GM12878 (cell line): ENCODE results near the gene FBXO15. TPM values are rescaled to one million over a fixed set of nuclear protein-coding genes. Genes with fewer than 3 reads are reported as not detected.

Experiments used
- ATAC-seq: fragments of 200-7000 bp; cut with Tn5 transposase; 3 replicates; pipeline ENCODE4 v1.9.1; 2020; ENCODE audit warnings: mild to moderate bottlenecking, moderate library complexity
- BruUV-seq: library from RNA; stranded (reverse); fragments of 400-500 nt; replicated peaks from 2 replicates; lab custom pipeline; 2021; lab: Mats Ljungman, UMichigan
- CTCF ChIA-PET: fragments of 300-600 bp; sonication (Branson Sonifier 250); formaldehyde crosslinking; extraction: SDS; loops from one replicate; lab custom pipeline; 2021; ENCODE audit warnings: inconsistent platforms; lab: Yijun Ruan, JAX
- POLR2A ChIA-PET: fragments of 350-600 bp; formaldehyde crosslinking; extraction: SDS; loops from one replicate; lab custom pipeline; 2021; ENCODE audit warnings: inconsistent platforms; lab: Charles Lee
- RAD21 ChIA-PET: fragments of 300-600 bp; sonication (Branson Sonifier 250); formaldehyde crosslinking; loops from one replicate; lab custom pipeline; 2023; ENCODE audit warnings: antibody characterized with exemption; ENCODE audit not compliant: unreplicated experiment; lab: Charles Lee
- SMC1A ChIA-PET: fragments of 300-600 bp; sonication (Branson Sonifier 250); formaldehyde crosslinking; loops from one replicate; lab custom pipeline; 2023; ENCODE audit not compliant: unreplicated experiment, uncharacterized antibody; lab: Charles Lee
- DNase-seq: peaks from one replicate; pipeline ENCODE4 v3.0.0-alpha.2; 2011; ENCODE audit warnings: low read depth, low spot score
- FAIRE-seq: peaks from 3 replicates; lab custom pipeline; 2011; peaks lifted over from hg19 to GRCh38; lab: Jason Lieb, UNC
- H2AFZ ChIP-seq: 2 replicates; pipeline ENCODE4 v1.6.0; 2011; ENCODE audit warnings: low read depth, low read length, control low read depth; ENCODE audit not compliant: control insufficient read depth
- H3K27ac ChIP-seq: 2 replicates; pipeline ENCODE4 v1.5.1; 2011; ENCODE audit warnings: control low read depth; ENCODE audit not compliant: control insufficient read depth, insufficient read depth
- H3K27me3 ChIP-seq, 2 experiments: replicated peaks in 1 of 2; 2 replicates each; pipeline versions ENCODE4 v1.6.0 to v1.6.1; 2011; ENCODE audit warnings: low read length in 1 of 2; ENCODE audit not compliant: control insufficient read depth in 2 of 2, insufficient read depth in 2 of 2
- H3K36me3 ChIP-seq, 2 experiments: 2 replicates each; pipeline ENCODE4 v1.5.1; 2011; ENCODE audit warnings: low read length in 1 of 2; ENCODE audit not compliant: control insufficient read depth in 2 of 2, insufficient read depth in 2 of 2
- H3K4me1 ChIP-seq: 2 replicates; pipeline ENCODE4 v1.6.1; 2011; ENCODE audit warnings: mild to moderate bottlenecking, low read length, moderate library complexity, mixed read lengths; ENCODE audit not compliant: control insufficient read depth, insufficient read depth
- H3K4me2 ChIP-seq: 2 replicates; pipeline ENCODE4 v1.6.0; 2011; ENCODE audit warnings: control low read depth; ENCODE audit not compliant: control insufficient read depth, insufficient read depth
- H3K4me3 ChIP-seq: fragments of 200-600 bp; sonication (generic); 2 replicates; pipeline ENCODE4 v1.5.1; 2016
- H3K79me2 ChIP-seq: 2 replicates; pipeline ENCODE4 v1.6.0; 2011; ENCODE audit warnings: low read length; ENCODE audit not compliant: control insufficient read depth, insufficient read depth
- H3K9ac ChIP-seq: 2 replicates; pipeline ENCODE4 v1.8.0; 2011; ENCODE audit warnings: low read length, control low read depth, mixed read lengths; ENCODE audit not compliant: control insufficient read depth, insufficient read depth
- H3K9me3 ChIP-seq: replicated peaks from 3 replicates; pipeline ENCODE4 v1.5.1; 2011; ENCODE audit warnings: mild to moderate bottlenecking, low read length; ENCODE audit not compliant: control insufficient read depth, insufficient read depth
- H4K20me1 ChIP-seq: 2 replicates; pipeline ENCODE4 v1.6.0; 2011; ENCODE audit not compliant: control insufficient read depth, insufficient read depth
- BRCA1 ChIP-seq: IDR thresholded peaks from 2 replicates; pipeline ENCODE4 v1.6.1; 2011; ENCODE audit warnings: low read depth, low read length, improper control_type of control experiment
- CBX5 ChIP-seq: sonication (generic); IDR thresholded peaks from 2 replicates; pipeline ENCODE4 v1.6.1; 2016; ENCODE audit warnings: low read depth, moderate library complexity, mild to moderate bottlenecking, inconsistent platforms
- FOS ChIP-seq: IDR thresholded peaks from 3 replicates; pipeline ENCODE4 v1.6.1; 2011; ENCODE audit warnings: borderline replicate concordance; ENCODE audit not compliant: insufficient read length; ENCODE audit errors: extremely low read depth
- IKZF1 ChIP-seq: fragments of 450-650 bp; conservative IDR thresholded peaks from 2 replicates; pipeline ENCODE4 v1.6.1; 2017; ENCODE audit warnings: antibody characterized with exemption, mild to moderate bottlenecking
- JUND ChIP-seq: IDR thresholded peaks from 2 replicates; pipeline ENCODE4 v1.6.1; 2012; ENCODE audit warnings: low read depth, mild to moderate bottlenecking, low read length, improper control_type of control experiment, moderate library complexity
- MTA3 ChIP-seq: IDR thresholded peaks from 2 replicates; pipeline ENCODE4 v1.6.1; 2012; ENCODE audit warnings: low read length, inconsistent platforms, borderline replicate concordance
- MXI1 ChIP-seq: fragments of 150-350 bp; IDR thresholded peaks from 2 replicates; pipeline ENCODE4 v1.6.1; 2011; ENCODE audit warnings: low read depth, mild to moderate bottlenecking, inconsistent platforms, low read length, improper control_type of control experiment
- SIX5 ChIP-seq: IDR thresholded peaks from 2 replicates; pipeline ENCODE4 v1.6.1; 2011; ENCODE audit warnings: mild to moderate bottlenecking, low read depth, low read length, moderate library complexity; ENCODE audit not compliant: severe bottlenecking
- YBX1 ChIP-seq: fragments of 450-650 bp; IDR thresholded peaks from 2 replicates; pipeline ENCODE4 v1.6.1; 2016; ENCODE audit warnings: antibody characterized with exemption
- WGBS: methylation state at CpG from one replicate; pipeline ENCODE4 v1.1.6; 2016; ENCODE audit warnings: low lambda C conversion rate; ENCODE audit not compliant: insufficient replicate concordance, insufficient coverage; ENCODE audit errors: missing lambda C conversion rate; 5-methylcytosine and 5-hydroxymethylcytosine counted together
- in situ Hi-C: fragments of 300-500 bp; cut with MboI; formaldehyde crosslinking; loops from 9 replicates; pipeline ENCODE4 v1.14.3; 2018; ENCODE audit warnings: mixed read lengths
- intact Hi-C: fragments of 100-400 bp; cut with micrococcal nuclease; formaldehyde crosslinking; loops from one replicate; pipeline ENCODE4 v1.14.2; 2022; ENCODE audit not compliant: unreplicated experiment
- polyA plus RNA-seq, 11 experiments: library from polyadenylated mRNA; depleted of rRNA in 4 of 11; unstranded in 6 of 11; stranded (reverse) in 5 of 11; fragments of >200 nt; fragmentation: Nextera tagmentation in 4 of 11; fragmentation: Illumina TruSeq in 1 of 11; extraction: Ambion mirVana in 4 of 11; extraction: Trizol in 1 of 11; gene quantifications; 1 replicate in 1 of 11; 2 replicates in 10 of 11; pipeline versions ENCODE4 v1.2.1 to v1.2.3, GENCODE V29; 2011 to 2016; ENCODE audit warnings: inconsistent platforms in 2 of 11, missing spikeins in 2 of 11, low read depth in 1 of 11
- total RNA-seq, 4 experiments: library from RNA; depleted of rRNA in 3 of 4; stranded (reverse); fragments of >200 nt in 3 of 4; fragmentation: Illumina TruSeq in 1 of 4; extraction: Trizol in 1 of 4; gene quantifications; 2 replicates each; pipeline versions ENCODE4 v1.2.1 to v1.2.3, GENCODE V29; 2013 to 2021
- TF ChIP-seq, protein P1 (sequence below), 3 experiments: IDR thresholded peaks in 2 of 3; conservative IDR thresholded peaks in 1 of 3; 2 replicates each; pipeline ENCODE4 v1.5.1; 2011; ENCODE audit warnings: low read depth in 3 of 3, low read length in 3 of 3, mild to moderate bottlenecking in 3 of 3, control low read depth in 2 of 3, moderate library complexity in 2 of 3, inconsistent platforms in 1 of 3, mixed read lengths in 1 of 3; ENCODE audit not compliant: control insufficient read depth in 2 of 3, insufficient read depth in 1 of 3; ENCODE audit errors: extremely low read depth in 1 of 3
- TF ChIP-seq, protein P2 (sequence below): fragments of 450-650 bp; IDR thresholded peaks from 2 replicates; pipeline ENCODE4 v1.6.1; 2016; ENCODE audit warnings: mild to moderate bottlenecking
- TF ChIP-seq, protein P3 (sequence below): fragments of 450-650 bp; IDR thresholded peaks from 2 replicates; pipeline ENCODE4 v1.6.1; 2016; ENCODE audit warnings: mild to moderate bottlenecking

The FBXO15 gene
- total and polyA plus RNA-seq, 10 of the 15 experiments (the other 5 are each of a cell fraction or from before 2014, with no cell fraction given): 0.06 to 0.90 (median 0.22) TPM; not detected in 3

DNA sequence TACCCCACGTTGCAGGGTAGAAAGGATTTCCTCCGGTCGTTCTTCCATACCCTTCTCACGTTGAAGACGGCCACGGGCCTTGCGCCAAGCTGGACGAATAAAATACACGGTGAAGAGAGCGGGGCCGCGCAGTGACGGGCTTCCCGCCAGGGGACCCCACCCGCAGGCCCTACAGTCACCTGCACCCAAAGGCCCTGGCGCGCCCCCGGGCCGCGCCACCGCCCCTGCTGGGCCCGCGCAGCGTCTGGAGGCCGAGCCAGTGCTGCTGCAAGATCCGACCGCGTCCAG is 199 bp downstream of the FBXO15 start:
- TF ChIP-seq, protein P1, sequence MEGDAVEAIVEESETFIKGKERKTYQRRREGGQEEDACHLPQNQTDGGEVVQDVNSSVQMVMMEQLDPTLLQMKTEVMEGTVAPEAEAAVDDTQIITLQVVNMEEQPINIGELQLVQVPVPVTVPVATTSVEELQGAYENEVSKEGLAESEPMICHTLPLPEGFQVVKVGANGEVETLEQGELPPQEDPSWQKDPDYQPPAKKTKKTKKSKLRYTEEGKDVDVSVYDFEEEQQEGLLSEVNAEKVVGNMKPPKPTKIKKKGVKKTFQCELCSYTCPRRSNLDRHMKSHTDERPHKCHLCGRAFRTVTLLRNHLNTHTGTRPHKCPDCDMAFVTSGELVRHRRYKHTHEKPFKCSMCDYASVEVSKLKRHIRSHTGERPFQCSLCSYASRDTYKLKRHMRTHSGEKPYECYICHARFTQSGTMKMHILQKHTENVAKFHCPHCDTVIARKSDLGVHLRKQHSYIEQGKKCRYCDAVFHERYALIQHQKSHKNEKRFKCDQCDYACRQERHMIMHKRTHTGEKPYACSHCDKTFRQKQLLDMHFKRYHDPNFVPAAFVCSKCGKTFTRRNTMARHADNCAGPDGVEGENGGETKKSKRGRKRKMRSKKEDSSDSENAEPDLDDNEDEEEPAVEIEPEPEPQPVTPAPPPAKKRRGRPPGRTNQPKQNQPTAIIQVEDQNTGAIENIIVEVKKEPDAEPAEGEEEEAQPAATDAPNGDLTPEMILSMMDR (IDR thresholded peaks at IDR 0.05 in 2 of 3, conservative IDR thresholded peaks at IDR 0.05 in 1 of 3; ENCODE audit: control insufficient read depth in 2 of 3, extremely low read depth in 1 of 3, insufficient read depth in 1 of 3, low read depth in 3 of 3, low read length in 3 of 3): 0 out of 6 replicates have a peak, but pooled peaks of 2 of the 3 experiments have one; percentile 2 to 8
- TF ChIP-seq JUND (no peak), MTA3 (no peak), MXI1 (peak; percentile 92; the same call in 1 of the 2 replicates), IKZF1 (no peak), SIX5 (no peak), CBX5 (no peak), BRCA1 (no peak), YBX1 (no peak), FOS (no peak)
- TF ChIP-seq, protein P2, sequence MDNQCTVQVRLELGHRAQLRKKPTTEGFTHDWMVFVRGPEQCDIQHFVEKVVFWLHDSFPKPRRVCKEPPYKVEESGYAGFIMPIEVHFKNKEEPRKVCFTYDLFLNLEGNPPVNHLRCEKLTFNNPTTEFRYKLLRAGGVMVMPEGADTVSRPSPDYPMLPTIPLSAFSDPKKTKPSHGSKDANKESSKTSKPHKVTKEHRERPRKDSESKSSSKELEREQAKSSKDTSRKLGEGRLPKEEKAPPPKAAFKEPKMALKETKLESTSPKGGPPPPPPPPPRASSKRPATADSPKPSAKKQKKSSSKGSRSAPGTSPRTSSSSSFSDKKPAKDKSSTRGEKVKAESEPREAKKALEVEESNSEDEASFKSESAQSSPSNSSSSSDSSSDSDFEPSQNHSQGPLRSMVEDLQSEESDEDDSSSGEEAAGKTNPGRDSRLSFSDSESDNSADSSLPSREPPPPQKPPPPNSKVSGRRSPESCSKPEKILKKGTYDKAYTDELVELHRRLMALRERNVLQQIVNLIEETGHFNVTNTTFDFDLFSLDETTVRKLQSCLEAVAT: no peak
- TF ChIP-seq, protein P3, sequence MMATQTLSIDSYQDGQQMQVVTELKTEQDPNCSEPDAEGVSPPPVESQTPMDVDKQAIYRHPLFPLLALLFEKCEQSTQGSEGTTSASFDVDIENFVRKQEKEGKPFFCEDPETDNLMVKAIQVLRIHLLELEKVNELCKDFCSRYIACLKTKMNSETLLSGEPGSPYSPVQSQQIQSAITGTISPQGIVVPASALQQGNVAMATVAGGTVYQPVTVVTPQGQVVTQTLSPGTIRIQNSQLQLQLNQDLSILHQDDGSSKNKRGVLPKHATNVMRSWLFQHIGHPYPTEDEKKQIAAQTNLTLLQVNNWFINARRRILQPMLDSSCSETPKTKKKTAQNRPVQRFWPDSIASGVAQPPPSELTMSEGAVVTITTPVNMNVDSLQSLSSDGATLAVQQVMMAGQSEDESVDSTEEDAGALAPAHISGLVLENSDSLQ: no peak
- Histone ChIP-seq H3K27ac (no peak overlapping the region), H3K9me3 (no peaks in the 10 kb centered on the region), H3K79me2 (peaks cover 39% of the 10 kb centered on the region), H4K20me1 (no peaks in the 10 kb centered on the region), H3K4me2 (peak overlapping the region; percentile 95), H3K27me3 (no peaks in the 10 kb centered on the region), H3K9ac (no peak overlapping the region), H3K36me3 (no peaks in the 10 kb centered on the region), H3K4me1 (peaks cover 6% of the 10 kb centered on the region; the same call in 1 of the 2 replicates), H2AFZ (peak overlapping the region; percentile 96), H3K4me3 (peak overlapping the region; percentile 76)
- intact Hi-C loops: loop anchor here (5.0 kb wide), 2 partner anchors 350 to 1060 kb away; partner anchors contain the start of genes CNDP2 and PTGR3
- ChIA-PET CTCF (no interaction called here), POLR2A (no interaction called here), RAD21 (no interaction called here), SMC1A (no interaction called here)
- no TSS peak for BruUV-seq
- in situ Hi-C loops: no loop called here
- ATAC-seq (no peak), DNase-seq (no peak), FAIRE-seq (no peak)
- under 1% methylated on average over 28 of the region's 28 CpGs for WGBS
